A549 (cell line): ENCODE measurements around the gene EPYC.

Source experiments
- CTCF ChIP-seq: fragments of >200 bp; sonication (Bioruptor Twin); formaldehyde crosslinking; IDR thresholded peaks from 3 replicates; pipeline ENCODE4 v1.5.1; 2016
- EP300 ChIP-seq, 2 experiments: fragments of >200 bp; sonication (Bioruptor Twin); formaldehyde crosslinking; IDR thresholded peaks; 2 replicates in 1 of 2; 3 replicates in 1 of 2; pipeline ENCODE4 v1.6.1; 2016 to 2017
- FOSL2 ChIP-seq, 2 experiments: fragments of 450-650 bp in 1 of 2; fragments of >200 bp in 1 of 2; sonication (Bioruptor Twin) in 1 of 2; formaldehyde crosslinking; IDR thresholded peaks; 2 replicates each; pipeline versions ENCODE4 v1.5.0 to v1.6.1; 2016 to 2020; ENCODE audit warnings: mild to moderate bottlenecking in 1 of 2, moderate library complexity in 1 of 2
- JUNB ChIP-seq: fragments of >200 bp; sonication (Bioruptor Twin); formaldehyde crosslinking; IDR thresholded peaks from 2 replicates; pipeline ENCODE4 v1.6.1; 2016
- KDM1A ChIP-seq: fragments of 200-600 bp; sonication (generic); IDR thresholded peaks from 2 replicates; pipeline ENCODE4 v1.6.1; 2016; ENCODE audit warnings: low read depth, mild to moderate bottlenecking
- MAFK ChIP-seq: fragments of 450-650 bp; IDR thresholded peaks from 2 replicates; pipeline ENCODE4 v1.6.1; 2014; ENCODE audit not compliant: partially characterized antibody
- MAX ChIP-seq: IDR thresholded peaks from 2 replicates; pipeline ENCODE4 v1.6.1; 2012
- MAZ ChIP-seq: fragments of 150-350 bp; IDR thresholded peaks from 2 replicates; pipeline ENCODE4 v1.6.1; 2014; ENCODE audit warnings: antibody characterized with exemption, low read depth, low read length, borderline replicate concordance
- NR3C1 ChIP-seq: fragments of >200 bp; sonication (Bioruptor Twin); formaldehyde crosslinking; IDR thresholded peaks from 3 replicates; pipeline ENCODE4 v1.6.1; 2017
- PHF8 ChIP-seq: fragments of 200-600 bp; sonication (generic); IDR thresholded peaks from 2 replicates; pipeline ENCODE4 v1.6.1; 2016; ENCODE audit warnings: low read depth, mild to moderate bottlenecking, antibody characterized with exemption, moderate library complexity, borderline replicate concordance
- POLR2AphosphoS2 ChIP-seq: conservative IDR thresholded peaks from 2 replicates; pipeline ENCODE4 v1.6.1; 2012; ENCODE audit warnings: low read length, improper control_type of control experiment, inconsistent platforms
- RFX5 ChIP-seq: fragments of 450-650 bp; IDR thresholded peaks from 2 replicates; pipeline ENCODE4 v1.7.1; 2014; ENCODE audit warnings: antibody characterized with exemption, mild to moderate bottlenecking, moderate library complexity
- SMC3 ChIP-seq: fragments of >200 bp; sonication (Bioruptor Twin); formaldehyde crosslinking; IDR thresholded peaks from 3 replicates; pipeline ENCODE4 v1.6.1; 2018; ENCODE audit warnings: inconsistent platforms

GRCh38 chr12:90982170-90982569 is 22.6 kb downstream of the EPYC start:
- TF ChIP-seq MAX (no peak), CTCF (no peak), JUNB (no peak), MAZ (no peak), EP300 (IDR thresholded peaks at IDR 0.05) (no peak), RFX5 (no peak), POLR2AphosphoS2 (no peak), SMC3 (no peak), MAFK (no peak), KDM1A (no peak), FOSL2 (IDR thresholded peaks at IDR 0.05) (no peak), FOSL2 (CRISPR knock-in tag; IDR thresholded peaks at IDR 0.05) (no peak), PHF8 (no peak), NR3C1 (no peak)
